GM19238 (cell line): ENCODE data around the gene REPS2.

Source experiments
- DNase-seq: peaks from one replicate; pipeline ENCODE4 v3.0.0; 2011; ENCODE audit warnings: low spot score; ENCODE audit not compliant: insufficient read length

Gene REPS2

DNA sequence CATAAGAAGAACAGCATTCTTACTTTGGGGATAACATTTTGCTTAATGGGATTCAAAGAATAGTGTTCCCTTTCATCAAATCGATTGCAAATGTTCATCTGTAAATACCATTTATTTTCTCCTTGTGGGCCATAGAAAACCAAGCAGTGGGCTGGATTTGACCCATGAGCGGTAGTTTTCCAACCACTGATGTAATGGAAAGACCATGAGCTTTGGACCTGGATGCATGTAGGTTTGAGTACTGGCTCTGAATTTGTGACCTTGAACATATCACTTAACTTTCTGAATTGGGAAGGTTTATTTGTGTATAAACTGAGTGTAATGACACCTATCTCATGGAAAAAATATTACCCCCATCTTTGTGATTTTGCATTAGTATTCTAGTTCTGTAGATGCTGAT, 54.3 kb downstream of the REPS2 start:
- DNase-seq: no peak

DNA sequence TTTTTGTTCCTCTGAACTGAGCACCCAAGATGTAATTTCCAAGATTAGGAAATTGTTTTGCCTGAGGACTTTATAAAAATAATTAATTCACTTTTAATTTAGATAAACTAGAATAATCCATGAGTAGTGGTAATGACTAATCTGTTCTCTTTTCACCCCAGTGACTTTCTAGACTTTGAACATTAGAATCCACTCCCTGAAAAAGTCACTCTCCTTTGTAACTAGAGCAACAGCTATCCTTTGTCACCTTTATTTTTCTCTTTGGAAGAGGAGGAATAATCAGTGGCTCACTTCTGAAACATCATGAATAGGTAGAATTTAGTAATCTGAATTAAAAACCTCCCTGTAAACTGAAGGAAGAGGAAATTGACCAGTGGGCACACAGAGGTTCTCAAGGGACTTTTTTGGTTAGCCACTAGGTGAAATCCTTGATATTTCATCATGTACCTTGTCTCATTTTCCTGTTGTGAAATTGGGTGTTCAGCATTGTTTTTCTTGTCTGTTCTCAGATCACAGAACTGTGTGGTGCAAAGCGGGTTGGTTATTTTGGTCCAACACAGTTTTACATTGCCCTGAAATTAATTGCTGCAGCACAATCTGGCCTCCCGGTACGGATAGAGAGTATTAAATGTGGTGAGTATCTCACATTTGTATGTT, 59.4 kb downstream of the REPS2 start:
- DNase-seq: no peak

DNA sequence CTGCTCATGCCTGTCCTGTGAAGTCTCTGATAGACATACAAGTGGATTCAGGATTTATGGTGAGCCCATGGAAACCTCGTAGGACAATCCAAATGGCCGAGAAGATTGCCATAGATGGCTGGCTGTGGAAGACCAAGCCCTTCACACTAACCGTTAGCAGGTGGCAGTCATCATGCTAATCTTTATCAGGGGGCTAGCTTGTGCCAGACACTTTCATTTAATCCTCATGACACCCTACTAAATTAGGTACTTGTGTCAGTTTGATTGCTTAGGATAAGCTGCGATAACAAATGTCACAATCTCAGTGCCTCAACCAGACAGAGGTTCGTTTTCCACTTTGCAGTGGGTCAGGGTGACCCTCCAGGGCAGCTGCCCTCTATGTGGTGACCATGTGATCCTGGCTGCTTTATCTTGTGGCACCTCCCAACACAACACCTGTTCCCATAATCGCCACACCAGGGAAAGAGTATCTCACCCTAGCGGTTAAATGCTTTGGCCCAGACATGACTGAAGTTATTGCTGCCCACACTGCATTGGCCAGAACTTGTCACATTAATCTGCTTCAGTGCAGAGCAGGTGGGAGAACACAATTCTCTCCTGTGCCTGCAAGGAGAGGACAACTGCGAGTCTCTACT, 60.8 kb downstream of the REPS2 start:
- DNase-seq: no peak

DNA sequence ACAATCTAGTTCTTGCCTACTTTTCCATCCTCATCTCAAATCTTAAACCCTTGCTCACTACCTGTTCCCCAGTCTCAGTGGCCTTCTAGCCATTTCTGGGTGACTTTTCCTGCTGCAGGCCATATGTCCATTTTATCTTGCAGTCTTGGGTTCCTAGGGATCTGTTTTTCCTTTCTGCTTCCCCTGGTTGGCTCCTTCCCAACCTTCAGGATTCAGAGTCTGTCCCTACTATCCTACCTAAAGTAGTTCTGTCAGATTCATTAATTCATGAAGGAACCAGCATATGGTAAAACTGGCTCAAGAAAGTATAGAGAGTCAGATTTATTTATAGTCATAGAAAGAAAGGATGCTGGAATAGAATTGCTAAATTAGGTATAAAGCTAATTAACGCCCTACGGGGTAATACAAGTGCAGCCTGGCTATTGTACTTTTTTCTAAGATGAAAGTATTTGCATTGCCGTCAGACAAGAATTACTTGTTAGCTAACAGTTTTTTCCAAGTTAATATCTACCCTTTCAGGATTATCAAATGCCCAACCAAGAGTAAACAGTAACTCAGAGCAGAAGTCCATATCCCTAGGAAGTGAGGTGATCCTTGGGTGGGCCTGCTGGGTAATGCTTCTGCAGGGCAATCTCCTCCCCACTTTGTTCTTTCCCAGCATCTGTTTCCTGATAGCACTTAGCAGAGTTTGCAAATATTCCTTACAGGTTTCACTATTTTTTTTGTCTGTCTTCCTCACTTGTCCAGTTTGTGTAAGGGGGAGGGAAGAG, 63.6 kb downstream of the REPS2 start:
- DNase-seq: no peak

DNA sequence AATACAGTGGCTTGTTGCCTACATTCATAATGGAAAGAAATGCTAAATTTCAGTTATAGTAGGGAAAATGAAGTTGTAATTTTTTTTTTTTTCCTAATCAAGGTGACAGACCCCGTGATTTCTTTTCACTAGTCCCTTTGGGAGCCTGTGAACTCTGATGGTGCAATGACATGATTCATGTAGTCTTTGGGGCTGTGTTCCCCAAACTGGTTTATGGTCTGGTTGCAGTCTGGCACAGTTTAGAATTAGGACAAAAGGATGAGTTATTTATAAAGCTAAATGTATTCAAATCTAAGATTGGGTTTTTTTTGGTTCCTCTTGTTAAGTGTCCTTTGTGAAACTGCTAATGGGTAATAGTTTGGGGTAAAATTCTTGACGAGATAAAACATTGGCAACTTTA, 66.0 kb downstream of the REPS2 start:
- no peak for DNase-seq

DNA sequence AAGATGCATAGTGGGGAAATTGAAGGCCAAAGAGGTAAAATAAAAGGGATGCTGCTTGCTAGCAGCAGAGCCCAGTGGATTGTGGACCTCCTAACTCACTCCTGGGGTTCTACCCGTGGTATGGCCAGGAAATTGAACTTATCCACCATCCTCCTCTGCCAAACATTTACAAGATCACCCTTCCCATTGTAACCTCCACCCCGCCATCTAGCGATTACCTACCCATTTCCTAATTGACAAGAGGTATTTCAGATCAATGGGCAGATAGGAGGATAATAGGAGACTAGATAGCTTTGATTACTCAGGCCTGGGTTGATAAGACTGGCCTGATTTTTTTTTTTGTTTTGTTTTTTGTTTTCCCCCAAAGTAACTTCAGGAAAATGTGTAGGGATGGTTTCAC, 67.8 kb downstream of the REPS2 start:
- no peak for DNase-seq

DNA sequence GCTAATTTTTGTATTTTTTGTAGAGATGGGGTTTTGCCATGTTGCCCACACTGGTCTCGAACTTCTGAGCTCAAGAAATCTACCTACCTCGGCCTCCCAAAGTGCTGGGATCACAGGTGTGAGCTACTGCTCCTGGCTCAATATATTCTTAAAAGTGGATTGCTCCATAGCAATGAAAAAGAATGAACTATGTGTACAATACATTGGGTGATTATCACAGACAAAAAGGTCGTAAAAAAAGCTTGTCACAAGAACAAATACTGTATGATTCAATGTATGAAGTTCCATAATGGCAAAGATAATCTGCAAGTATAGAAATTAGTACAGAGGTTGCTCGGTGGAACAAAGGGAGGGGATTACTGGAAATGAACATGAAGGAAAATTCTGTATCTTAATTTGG, 70.7 kb downstream of the REPS2 start:
- DNase-seq: no peak

DNA sequence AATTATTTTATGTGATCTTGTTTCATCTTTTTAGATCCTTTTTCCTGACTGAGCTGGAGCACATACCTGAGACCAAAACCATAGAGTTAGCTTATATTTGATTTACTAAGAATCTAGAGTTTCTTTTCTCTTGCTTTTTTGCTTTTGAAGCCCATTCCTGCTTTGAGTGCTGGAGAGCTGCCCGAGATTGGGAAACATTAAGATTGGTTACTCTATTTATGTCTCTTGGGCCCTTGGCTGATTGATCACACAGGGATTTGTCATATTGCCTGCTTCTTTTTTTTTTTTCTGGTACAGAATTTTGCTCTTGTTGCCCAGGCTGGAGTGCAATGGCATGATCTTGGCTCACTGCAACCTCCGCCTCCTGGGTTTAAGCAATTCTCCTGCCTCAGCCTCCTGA, 73.9 kb downstream of the REPS2 start:
- DNase-seq: no peak

DNA sequence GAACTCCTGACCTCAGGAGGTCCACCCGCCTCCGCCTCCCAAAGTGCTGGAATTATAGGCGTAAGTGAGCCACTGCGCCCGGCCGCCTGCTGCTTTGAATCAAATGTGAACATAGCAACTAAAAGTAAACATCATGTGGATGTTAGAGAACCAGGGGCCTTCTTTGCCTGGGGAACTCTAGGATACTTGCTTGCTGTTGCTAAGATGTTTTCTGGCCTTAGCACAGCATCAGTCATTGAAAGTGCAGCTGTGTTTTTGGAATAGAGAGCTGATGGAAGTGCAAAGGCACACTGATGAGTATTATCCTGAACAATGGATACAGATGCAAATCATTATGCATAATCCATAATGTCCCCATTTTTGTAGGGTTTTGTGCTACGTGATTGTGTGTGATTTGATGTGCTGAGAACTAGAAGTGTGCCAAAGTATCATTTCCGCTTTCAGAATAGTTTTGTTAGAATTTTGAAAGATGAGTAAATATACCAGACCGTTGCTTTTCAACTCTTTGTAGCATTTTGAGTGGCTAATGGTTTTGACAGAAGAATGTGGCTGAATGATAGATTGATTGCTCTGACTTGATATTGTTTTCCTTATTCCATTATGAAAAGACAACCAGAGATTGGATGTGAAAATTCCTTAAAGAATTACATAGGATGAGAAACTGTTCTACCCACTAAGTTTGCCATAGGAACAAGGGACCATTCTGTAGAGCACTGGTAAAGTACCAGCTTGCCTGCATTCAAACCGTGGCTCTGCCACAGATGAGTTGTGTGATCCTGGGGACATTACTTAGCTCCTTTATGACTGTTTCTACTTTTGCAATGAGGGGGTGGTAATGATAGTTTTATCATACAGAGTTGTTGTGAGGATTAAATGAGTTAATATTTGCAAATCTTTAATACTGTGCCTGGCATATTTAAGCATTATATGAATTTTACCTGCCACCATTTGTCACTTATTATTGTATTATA, 74.7 kb downstream of the REPS2 start:
- DNase-seq: no peak

DNA sequence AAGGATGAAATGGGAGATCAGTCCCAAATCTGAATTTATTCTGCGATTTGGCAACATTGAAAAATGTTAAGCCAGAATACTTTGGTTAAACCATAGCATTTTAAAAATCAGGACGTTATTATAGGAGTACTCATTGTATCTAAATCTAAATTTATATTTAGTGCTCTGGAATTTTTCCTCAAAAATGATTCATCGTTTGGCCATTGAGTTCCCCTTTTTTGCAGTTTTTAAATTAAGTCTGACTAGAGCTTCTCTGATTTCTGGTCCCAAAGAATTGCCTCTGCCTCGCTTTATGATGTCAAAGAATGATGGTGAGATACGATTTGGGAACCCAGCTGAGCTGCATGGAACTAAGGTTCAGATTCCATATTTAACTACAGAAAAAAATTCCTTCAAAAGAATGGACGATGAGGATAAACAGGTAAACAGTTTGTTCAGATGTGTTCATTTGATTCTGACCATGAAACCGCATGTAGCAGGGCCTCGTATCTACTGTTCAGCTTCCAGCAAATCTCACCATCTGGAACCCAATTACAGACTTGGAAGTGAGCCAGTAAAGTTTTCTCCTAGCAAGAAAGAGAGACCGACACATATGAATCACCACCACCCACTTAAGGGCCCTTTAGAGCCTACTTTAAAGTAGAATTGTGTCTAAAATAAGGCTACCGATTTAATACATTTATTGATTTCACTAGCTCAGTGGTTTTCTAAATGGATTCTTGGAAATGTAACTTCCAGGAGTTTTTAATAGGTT, 75.6 kb downstream of the REPS2 start:
- no peak for DNase-seq

DNA sequence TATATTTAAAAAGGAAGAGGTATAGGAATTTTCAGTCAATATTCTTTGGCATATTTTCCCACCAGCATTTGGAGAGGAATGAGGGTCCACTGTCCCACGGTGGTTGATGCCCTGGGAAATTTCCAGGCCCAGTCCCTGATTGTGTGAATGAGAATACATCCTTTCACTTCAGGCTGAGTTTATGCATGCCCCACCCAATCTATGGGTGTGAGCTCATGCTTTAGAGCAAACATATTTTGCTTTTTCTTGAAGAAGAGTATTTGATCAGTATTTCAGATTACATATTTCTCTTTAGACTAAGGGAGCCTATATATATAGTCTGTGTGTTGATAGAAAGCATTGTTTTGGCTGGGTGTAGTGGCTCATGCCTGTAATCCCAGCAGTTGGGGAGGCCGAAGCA, 77.2 kb downstream of the REPS2 start:
- DNase-seq: no peak

DNA sequence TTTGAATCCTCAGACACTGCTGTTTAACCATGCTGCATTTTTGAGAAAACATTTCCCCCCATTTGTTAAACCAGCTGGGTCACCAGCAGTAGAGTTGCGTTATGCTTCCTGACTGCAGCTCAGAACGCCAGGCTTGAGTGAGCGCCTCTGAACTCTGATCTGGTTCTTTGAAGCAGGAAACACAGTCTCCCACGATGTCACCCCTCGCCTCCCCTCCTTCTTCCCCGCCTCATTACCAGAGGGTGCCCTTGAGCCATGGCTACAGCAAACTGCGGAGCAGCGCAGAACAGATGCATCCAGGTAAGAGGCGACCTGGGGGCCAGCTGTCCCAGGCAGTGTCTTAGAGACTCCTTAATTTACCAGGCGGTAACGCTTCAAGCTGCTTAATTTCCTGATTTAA, 78.4 kb downstream of the REPS2 start:
- no peak for DNase-seq

DNA sequence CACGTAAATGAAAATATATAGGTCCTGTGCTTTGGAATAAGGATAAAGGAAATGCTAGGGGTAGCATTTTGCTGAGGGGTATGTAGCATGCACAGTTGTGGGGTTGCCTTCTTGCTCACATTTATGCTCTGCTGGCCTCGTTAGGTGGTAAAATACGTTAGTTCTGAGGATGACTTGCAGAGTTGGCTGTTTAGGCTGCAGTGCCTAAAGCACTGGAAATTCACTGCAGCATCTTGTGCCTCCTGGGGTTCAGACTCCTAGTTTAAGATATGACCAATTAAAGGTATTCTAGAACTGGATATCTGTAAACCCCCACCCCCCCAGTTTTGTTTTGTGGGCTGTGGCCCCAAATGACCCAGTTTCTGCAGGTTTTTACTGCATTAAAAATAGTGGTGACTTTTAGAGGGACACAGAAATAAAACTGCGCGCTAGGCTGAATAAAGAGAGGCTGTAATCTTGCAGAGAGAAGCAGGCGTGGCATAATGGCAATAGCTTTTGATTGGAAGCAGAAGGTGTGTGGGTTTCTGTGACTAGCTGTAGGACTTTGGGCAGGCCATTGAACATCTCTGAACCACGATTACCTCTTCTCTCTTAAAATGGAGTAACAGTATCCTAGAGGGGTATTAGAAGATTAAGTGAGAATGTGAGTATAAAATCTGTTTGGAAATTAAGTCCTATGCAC, 79.3 kb downstream of the REPS2 start:
- no peak for DNase-seq

DNA sequence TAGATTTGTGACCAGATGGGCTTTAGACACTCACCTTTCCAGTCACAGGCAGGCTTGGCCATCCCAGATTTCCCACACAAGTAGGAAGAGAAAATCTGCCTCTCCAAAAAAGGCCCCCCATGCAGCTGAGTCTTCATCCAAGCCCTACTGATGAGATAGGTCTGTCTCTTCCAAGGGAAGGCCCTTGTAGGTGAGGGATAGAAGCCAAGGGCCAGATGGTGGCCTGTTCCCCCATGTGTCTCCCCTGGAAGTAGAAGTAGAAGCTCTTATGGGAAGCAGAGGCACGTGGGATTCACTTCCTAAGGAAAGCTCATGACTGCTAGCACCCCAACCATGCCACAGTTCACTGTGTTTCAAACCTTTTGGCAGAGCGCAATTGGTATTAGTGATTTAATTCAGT, 81.5 kb downstream of the REPS2 start:
- DNase-seq: no peak

DNA sequence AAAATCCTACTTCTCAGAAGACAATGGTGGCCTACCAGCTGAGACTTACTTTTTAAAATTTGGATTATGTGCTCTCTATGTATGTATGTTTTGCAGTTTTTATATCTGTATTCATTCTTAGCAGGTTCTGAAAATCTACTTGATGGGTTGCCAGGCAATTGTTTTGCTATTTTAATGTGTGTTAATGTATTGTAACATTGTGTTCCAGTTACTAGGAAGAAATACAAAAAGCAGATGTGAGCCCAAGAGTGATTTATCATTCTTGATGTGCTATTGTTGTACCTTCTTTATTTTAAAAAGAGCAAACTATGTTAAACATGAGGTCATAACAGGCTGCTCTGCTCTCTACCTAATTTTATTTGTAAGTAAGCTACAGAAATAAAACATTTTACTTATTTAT, 81.9 kb downstream of the REPS2 start:
- DNase-seq: no peak

DNA sequence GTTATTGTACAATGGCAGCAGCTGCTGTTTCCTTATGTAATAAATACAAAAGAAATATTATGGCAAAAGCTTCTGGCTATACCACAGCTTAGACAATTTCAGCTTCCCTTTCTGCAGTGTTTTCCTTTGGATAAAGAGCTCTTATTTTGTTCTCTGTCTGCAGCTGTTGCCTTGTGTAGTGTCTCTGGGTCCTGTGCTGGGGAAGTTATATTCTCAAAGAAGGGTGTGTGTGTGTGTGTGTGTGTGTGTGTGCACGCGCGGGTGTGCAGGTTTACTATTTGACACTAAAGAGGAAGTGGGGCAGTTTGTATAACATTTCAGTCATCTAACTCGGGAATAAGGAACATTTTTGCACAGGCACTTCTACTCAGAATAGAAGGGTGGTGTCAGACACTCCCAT, 83.6 kb downstream of the REPS2 start:
- no peak for DNase-seq

DNA sequence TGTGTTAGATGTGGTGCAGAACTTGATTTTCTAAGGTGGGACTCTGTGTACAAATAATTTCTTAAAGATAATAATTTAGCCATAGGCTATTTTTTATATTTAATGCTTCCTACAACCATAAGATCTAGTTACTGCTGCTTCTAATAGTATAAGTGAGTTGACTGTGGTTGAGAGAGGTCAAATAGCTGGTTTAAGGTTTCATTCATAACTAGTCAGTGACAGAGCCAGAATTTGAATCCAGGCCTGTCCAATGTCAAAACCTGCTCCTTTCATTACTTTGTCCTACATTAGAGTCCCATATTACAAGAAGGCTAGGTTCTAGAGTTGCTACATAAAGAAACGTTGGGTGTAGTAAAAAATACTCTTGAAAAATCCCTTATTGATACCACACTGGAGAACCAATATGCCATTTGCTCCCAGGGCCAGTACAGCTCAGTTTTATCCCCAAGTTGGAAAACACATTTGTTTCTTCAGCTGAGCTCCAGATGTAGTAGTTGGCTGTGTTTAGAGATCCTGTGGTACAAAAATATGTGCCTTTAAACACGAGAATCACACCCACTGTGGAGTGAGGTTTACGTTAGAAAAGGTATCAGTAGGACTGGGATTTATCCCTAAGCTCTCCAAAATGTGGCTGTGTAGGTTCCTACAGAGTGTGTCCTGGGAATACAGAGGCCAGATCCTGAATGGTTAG, 84.3 kb downstream of the REPS2 start:
- no peak for DNase-seq

DNA sequence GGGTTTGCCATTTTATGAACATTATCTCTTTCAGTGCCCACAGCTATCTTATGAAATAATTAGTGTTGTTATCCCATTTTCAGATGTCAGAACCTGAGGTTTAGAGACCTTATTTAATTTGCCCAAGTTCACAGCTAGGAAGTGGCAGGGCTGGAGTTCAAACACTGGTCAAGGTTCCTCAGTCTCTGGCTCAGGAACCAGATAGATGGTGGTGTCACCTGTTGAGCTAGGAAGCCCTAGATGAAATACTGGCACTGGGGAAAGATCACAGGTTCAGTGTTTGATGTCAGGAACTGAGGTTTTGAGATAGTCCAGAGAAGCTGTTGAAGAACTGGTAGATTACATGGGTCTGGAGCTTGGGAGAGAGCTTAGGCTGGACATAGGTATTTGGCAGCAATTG, 85.4 kb downstream of the REPS2 start:
- DNase-seq: no peak

DNA sequence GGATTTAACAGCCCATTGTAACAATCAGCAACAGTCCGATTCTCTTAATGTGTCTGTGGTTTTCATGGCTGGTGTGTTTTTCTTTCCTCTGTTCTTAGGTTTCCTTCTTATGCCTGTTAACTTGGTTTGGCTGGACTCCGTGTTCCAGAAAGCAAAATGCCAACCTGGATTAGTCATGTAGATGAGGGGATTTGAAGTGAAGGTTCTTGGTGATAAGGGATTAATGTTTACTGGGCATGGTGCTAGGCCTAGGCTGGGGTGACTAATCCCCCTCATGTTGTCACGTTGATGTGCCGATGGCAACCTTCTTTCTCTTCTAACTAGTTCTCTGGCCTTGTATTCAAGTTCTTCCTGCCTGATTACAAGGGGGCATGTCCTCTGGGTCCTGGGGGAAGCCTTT, 85.9 kb downstream of the REPS2 start:
- DNase-seq: no peak

DNA sequence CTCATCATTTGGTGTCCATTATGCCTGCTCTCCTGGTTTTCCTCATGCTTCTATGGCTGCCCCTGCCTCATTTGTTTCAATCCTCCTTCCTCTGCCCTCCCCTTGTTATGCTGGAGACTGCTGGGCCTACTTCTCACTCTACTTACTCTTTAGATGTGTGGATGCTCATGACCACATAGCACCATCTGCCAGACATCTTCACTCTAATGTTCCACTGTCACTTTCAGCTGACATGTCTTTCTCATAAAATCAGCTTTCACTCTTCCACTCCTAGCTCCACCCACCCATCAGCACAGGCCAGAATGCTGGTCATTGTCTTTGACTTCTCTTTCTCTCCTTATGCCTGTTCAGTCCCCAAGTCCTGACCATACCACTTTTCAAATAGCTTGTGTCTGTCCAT, 86.8 kb downstream of the REPS2 start:
- no peak for DNase-seq
